Midbrain (tissue), 1 donor: ENCODE results near the gene LTBP1.
A peak's percentile ranks its signal among the peaks of the same experiment; 100 is the strongest.
"Not testable (repeated sequence)": the region's sequence is repeated elsewhere in the genome, so short reads cannot be mapped to it uniquely, and the experiment has no call there.

Experiments used
- DNase-seq: peaks from one replicate; lab custom pipeline; 2025; lab: John Stamatoyannopoulos, UW

Gene LTBP1

DNA sequence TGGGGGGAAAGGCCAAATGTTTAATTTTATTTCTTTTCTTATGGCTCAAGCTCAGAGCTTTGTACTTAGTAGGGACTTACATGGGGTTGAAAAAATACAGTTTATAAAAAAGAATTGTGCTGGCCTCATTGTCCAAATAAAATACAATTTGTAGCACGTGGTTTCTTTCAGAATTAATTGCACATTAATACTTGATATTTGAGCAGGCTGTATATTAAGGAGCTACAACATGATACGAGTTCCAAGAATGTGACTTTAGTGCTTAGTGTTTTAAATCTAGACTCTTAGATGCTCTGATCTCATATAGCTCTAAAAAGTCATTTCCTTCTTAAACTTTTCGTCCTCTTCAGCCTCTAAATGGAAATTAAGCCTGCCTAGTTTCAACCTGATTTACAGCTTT is 483.3 kb downstream of the LTBP1 start:
- DNase-seq: no peak

DNA sequence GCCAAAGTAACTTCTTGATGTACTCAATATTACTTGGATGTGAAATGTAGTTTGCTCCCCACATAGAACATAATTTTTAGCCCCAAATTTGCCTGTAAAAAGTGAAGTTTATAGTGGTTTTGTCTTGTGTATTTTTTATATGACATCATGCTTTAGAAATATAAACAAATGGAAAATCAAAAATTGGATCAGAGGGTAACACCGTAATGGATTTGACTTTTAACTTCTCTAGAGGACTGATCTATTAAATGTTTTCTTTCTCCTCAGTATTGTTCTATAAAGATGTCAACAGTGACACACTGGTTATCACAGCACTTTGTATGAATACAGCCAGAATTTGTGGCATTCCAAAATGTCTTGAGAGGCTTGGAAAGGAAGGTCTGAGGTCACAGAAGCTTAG is 484.1 kb downstream of the LTBP1 start:
- DNase-seq: no peak

DNA sequence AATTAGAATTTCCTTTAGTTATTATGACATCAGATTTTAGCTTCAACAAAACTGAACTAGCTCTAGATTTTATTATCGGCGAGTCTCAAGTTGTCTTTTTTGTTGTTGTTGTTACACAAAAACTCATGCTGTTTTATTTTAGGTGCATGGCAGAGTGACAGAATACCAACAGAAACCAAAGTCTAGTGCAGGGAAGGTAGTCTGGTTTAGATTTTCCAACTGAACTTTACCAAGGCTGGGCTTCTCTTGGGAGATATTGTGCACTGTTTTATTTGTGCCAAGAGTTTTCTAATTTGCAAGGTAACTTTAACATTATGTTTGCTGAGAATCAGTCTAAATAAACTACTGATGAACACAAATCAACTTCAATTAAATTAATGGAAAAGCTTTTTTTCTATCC is 486.1 kb downstream of the LTBP1 start:
- no peak for DNase-seq

DNA sequence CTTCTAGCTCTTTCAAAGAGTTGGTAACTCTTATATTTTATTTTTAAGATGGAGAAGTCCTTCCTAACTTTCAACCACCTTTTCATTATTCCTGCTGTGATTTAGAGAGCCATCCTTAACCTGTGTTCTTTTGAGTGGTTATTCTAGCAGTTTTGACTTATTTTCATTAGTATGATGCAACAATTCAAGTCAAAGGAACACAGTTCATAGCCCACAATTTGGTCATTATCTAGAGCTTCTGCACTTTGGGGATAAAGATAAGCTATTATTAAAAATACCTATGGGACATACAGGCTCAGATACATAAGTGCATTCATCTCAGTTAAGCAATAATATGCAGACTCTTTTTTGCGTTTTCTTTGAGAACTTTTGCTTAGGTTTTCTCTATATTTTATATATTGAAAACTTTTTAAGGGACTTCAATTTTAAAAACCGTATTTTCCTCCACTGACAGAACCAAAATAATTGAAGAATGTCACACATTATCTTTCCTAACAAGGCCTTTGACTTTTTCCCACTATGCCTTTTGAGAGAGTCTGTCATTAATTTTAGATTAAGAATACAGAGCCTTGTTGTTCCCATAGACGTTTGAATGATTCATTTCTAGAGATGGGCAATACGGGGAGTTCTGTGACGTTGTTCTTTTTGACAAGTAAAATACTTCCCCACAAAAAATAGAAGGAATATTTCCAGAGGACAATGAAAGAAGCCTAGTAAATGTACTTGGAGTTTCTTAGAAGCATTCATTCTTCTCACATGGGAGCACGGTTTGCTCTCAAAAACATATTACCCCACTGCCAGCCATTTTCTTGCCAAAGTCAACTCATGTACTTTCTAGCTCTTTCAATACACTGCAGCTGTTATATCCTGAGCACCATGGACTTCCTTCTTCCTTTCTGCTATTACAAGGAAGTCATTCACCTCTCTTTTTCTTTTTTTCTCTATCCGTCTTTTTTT is 486.8 kb downstream of the LTBP1 start:
- DNase-seq: peak; percentile 6

DNA sequence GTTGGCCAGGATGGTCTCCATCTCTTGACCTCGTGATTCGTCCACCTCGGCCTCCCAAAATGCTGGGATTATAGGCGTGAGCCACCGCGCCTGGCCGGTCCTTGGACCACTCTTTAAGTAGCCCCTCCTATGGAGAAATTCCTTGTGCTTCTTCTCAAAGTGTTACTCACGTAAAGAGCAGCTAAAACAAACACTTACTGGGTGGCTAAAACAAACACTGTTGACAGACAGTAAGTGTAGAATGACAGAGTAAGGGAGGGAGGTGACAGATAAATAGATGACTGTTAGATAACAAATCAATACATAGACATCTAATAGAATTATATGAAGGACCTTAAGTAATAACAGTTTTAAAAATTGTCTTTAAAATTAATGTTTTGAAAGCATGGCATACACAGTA is 488.8 kb downstream of the LTBP1 start:
- DNase-seq: no peak

DNA sequence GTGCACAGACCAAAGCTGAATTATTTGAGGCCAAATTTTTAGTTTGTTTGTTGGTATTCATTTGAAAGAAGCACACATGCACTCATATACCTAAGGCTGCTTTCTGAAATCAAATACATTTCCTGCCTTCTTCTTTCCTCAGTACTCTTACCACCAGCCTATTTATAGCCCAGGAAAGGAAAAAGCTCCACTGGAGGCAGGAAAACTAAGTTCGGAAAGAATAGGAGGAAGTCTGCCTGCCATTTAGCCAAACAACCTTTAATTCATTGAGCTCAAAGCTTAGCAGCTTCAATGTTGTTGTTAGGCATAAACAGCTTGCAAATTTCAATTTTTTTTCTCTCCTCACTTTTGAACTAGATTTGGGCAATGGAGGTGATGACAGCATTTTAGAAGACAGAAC is 489.3 kb downstream of the LTBP1 start:
- no peak for DNase-seq

DNA sequence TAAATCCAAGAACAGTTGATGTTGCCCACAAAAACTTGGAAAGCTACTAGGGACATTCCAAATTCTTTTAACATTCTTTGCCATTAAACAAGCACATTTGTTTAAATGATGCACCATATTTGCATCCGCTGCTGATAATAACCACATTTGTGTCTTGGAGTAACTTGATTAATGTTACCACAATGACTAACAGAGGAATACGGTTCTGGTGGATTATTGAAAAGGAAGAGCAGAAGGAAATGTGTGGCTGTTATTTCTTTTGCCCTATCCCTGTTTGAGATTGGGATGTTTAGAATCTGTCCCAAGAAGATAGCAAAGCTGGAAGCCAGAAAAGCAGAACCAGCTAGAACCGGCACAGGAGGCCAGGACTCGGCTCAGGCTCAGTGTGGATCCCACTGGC is 490.5 kb downstream of the LTBP1 start:
- DNase-seq: no peak

DNA sequence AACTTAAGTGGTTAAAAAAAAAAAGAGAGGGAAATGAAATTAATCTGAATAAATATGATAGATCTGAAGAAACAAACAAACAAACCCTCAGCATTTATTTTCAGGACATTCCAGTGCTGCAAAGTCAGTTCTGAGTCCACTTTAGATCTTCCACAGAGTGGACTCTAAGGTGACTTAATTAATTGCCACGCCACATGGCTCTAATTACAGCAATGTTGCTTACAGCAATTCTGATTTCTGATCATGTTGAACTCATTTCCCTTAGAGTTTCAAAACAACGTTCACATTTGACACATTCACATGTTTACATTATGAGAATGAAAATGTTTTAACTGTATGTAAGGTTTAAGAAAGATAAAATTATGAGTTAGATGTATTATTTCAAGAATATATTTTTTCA is 491.1 kb downstream of the LTBP1 start:
- no peak for DNase-seq

DNA sequence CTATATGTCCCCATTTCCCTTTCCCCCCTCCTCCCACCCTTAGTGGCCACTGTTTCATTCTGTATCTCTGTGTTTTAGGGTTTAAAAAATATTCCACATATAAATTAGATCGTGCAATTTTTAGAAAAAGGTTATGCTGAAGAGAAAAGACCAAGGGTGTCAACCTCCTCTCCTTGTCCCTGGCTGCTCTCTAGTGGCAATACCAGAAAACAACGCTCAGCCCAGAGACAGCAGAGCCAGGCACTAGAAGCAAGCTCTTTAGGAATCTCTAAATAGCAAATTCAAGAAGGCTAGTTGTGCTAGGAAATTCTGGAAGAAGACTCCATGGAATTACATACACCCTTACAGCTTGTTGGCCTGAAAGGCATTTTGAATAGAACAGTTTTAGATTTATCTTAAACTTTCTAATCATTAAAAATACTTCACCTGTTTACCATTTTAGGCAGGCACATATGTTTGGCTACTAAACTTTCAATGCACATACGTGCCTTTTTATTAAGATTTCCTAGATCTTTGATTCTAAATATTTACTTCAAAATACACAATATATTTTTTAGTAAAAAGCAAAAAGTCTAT is 494.6 kb downstream of the LTBP1 start:
- peak; percentile 81 for DNase-seq

DNA sequence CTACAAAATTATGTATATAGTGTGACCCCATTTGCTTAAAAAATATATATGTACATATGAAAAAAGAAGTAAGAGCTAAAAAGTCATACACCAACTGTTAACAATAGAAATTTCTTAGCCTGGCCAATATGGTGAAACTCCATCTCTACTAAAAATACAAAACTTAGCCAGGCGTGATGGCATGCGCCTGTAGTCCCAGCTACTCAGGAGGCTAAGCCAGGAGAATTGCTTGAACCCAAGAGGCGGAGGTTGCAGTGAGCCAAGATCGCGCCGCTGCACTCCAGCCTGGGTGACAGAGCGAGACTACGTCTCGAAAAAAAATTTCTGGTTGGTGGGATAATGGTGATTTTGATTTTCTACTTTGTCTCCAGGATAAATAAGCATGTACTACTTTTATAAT is 495.3 kb downstream of the LTBP1 start:
- DNase-seq: not testable (repeated sequence)

DNA sequence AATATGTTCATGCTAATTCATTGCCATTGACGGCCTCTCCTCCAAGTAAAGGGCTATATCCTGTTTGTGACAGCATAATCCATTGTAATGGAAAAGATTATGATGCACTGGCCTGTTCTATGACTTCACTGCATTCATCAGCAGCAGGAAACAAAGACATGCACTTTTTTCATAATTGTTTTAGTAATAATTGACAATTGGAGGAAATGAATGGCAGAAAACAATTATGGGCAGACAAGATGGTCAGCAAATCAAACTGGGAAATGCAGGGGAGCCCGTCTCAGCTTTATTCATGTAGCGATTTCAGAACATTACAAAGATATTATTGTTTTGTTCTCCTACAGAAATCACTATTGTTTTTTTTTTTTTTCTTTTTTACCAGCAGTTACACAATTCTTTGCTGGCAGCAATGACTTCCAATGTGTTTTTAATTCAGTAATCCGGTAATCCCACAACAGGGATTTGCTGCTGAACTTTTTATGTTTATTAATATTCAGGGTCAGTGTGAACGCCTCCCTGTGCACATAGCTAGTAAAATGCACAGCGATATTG is 495.9 kb downstream of the LTBP1 start:
- peak; percentile 64 for DNase-seq

DNA sequence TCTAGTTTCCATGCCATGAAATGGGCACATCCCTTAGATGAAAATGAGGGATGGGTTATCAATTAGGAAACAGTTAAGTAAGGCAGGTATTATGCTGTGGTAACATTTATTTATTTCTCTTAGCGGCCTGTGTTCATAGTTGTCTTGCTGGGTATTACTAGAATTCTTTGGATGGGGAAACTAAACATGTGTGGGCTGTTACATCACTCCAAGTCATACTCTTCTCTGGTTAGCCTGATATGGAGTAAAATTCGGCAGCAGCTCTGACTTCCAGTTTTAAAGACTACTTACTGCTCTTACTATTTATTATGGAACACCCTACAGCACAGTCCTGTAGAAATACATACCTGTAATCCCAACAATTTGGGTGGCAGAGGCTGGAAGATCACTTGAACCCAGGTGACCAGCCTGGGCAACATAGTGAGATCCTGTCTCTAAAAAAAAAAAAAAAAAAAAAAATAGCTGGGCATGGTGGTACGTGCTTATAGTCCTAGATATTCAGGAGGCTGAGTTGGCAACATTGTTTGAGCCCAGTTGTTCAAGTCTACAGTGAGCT is 496.6 kb downstream of the LTBP1 start:
- no peak for DNase-seq

DNA sequence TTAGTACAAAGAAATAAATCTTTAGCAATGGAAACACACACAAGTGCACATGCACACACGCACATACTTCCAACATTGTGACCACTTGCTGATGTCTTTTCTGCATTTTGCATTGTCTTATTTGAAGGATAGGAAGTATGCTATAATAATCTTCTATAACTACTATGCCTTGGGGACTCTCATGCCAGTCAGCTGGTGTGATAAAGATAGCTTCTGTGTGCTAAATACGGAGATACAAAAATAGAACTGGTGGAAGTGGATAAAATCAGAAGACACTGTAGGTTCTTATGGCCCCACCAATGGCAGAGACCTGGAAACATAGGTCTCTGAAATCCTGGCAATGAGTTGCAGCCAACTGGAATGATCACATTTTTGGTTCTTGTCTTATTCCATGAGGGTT is 498.2 kb downstream of the LTBP1 start:
- DNase-seq: no peak

DNA sequence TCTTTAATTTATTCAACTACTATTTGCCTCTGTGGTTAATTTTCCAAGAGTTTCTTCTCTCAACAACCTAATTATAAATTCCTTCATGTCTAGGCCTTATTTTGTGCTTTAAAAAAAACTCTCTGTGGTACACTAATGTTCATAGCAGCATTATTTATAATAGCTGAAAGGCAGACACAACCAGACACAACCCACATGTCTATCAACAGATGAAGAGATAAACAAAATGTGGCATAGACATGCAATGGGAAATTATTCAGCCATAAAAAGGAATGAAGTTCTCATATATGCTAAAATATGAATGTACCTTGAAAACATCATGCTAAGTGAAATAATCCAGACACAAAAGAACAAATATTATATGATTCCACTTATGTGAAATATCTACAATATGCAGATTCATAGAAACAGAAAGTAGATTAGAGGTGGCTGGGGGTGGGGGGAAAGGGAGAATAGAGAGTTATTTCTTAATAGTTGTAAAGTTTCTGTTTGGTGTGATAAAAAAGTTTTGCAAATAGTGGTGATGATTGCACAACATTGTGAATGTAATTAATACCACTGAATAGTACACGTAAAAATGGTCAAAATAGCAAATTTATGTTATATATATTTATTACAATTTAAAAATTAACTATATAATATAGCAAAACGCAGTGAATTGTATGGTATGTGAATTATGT is 501.6 kb downstream of the LTBP1 start:
- DNase-seq: no peak
